GM20431 (cell line): ENCODE data around the gene RPS5.
"Not testable (repeated sequence)": the region's sequence is repeated elsewhere in the genome, so short reads cannot be mapped to it uniquely, and the experiment has no call there.

Experiments used
- in situ Hi-C: fragments of 300-500 bp; cut with MseI, MboI; formaldehyde crosslinking; loops from one replicate; pipeline ENCODE4 v1.15.0; 2020; ENCODE audit warnings: low sequenced_read_pairs; ENCODE audit not compliant: unreplicated experiment

RPS5 gene

DNA sequence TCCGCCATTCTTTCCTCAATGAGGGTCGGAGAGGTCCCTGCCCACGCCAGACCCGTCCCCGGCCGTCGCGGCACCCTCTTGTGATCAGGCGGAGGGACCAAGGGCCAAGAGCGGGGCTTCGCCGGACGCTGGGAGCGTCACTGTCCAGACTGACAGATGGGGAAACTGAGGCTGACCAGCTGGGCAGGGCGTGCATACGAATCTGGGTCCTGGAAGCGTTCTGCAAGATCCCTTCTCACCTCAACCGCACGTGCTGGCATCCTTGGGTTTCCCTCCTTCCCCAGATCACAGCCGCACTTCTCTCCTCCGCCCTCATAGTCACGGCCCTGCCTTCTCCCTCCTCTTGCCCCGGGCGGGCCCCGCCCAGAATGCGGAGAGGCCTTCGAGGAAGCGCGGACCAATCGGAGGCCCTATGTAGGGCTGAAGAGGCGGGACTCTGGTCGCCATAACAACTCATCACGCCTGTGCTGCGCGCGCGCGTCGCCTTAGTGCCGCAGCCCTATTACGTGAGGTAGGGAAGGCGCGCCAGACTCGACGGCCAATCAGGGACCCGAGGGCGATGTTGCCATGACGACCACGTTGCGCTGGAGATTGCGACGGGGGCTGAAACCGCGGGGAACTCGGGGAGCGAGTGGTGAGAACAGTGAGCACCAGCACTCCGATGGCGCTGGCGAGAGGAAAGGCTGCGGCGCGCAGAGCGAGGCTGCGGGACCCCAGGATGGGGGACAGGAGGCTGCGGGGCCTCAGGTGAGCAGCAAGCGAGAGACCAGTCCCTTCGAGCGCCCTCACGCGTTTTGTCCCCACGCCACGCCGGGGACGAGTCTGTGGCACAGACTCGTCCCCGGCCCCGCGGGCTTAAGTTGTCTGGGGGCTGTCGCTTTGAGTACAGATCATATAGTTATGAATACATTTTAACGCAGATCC is 14.1 kb downstream of the RPS5 start:
- in situ Hi-C loops, result no loop called here

DNA sequence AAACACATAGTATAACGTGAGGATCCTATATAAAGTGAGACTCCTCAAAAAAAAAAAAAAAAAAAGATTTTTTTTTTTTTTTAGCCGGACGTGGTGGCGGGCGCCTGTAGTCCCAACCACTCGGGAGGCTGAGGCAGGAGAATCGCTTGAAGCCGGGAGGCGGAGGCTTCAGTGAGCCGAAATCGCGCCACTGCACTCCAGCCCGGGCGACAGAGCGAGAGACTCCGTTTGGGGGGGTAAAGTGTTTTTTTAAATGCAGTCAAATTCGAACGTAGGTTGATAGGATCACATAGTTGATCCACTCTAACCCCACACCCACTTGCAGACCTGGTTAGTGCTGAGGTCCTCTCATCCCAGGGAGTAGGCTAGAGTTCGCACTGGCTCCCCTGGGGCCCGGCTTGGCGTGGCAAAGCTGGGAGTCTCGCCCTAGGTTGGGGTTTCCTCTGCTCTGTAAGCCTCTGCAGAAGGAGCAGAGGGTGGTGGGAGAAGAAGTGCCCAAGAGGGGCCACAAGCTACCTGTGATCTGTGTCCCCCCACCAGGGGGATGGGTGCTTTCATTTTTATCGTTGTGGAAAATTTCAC is 14.9 kb downstream of the RPS5 start:
- in situ Hi-C loops, result no loop called here

DNA sequence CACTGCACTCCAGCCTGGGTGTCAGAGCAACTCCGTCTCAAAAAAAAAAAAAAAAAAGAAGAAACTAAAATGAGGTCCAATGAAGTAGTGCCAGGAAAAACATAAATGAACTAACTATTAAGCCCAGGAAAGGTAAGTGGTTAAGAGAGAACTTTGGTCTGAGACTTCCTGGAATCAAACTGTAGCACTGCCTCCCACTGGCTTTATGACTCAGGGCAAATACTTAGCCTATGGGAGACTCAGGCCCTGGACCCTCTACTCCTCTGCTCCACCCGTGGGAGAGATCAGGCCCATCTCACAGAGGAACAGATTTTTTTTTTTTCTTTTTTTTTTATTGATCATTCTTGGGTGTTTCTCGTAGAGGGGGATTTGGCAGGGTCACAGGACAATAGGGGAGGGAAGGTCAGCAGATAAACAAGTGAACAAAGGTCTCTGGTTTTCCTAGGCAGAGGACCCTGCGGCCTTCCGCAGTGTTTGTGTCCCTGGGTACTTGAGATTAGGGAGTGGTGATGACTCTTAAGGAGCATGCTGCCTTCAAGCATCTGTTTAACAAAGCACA is 16.9 kb downstream of the RPS5 start:
- in situ Hi-C loops, result not testable (repeated sequence)

DNA sequence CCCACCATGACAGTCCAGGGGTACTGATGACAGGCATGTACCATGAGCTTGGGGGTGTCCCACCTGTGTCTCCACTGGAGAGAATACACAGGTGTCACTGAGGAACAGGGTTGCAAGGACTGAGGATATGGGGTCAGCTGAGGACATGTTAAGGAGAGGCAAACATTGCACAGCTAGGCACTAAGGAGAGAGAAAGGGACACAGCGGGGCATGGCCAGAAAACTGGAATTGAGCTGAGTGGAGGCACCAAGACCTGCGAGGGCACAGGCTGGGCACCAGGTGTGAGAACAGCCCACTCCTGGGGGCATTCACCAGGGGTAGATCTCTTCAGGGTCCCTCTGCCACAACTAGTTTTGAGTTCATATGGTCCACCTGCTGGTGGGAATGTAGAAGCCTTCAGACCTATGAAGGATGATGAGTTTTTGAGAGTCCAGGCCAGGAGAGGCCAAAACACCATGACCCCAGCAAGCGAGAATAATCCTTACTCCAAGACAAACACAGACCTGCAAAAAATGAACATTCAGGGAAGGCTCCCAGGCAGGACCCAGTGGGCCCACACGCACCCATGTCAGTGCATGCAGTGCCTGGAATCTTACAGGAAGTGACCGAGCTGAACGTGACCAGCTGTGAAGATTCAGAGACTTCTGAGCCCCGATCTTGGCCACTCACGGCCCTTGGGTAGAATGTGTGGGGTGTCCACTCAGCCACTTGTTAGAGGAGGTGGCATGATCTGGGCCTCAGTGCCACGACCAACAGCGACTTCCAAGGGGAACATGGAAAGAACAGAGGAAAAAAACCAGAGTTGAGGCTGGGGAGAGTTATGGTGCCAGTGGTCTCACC is 20.0 kb downstream of the RPS5 start:
- in situ Hi-C loops, result no loop called here

DNA sequence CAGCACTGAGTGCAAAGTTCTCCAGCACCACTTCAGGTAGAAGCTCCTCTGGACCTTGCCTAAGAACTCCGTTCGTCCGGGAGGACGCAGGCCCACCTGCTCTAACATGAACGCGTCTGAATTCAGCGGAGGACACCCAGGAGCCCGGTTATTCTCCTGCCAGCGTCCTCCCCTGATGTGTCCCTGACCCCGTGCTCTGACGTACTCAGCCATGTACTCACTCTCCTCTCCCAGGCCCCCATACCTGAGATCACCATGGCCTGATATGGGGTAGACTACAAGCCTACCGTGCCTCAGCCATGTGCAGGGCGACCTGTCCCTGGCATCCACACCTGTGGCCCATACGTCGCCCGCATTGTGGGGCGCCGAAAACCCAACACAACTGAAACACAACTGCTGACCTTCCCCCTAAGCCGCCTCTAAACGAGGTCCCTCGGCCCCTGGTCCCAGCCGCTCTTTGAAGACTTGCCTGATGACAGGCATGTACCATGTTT is 20.6 kb downstream of the RPS5 start:
- in situ Hi-C loops, result no loop called here

DNA sequence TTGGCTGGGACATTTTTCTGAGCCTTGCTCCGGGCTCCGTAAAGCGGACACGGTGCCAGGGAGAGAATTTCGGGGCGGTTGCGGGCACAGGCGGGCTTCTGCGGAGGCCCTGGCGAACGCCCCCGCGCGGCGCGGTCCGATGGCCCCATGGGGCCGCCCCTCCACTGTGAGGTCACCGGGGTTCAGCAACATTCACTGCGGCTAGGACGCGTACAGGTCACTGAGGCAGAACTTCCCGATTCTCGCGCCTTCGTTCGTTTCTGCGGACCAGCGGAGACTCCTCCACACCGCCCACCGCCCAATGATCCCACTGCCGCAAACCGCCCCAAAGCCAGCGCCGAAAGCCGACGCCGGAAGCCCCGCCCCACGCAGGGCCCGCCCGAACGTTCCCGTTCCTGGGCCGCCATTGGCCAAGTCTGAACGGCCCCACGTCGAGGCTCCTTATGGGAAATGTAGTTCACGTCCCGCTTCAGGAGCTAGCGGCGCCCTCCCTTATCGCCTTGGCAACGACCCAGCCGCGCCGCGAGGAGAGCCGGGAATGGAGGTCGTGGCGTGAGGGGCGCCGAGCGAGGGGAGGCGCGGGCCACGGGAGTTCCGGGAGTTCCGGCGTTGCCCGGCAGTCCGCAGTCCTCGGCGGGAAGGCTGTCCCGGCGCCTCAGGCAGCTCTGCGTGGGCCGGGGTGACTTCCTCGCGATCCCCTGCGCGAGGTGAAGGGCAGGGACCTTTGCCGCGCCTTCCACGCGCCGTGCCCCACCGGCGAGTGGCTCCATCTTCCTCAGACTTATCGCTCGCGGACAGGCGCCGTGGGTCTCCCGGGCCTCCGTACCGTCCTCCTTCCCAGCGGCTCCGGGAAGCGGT is 21.3 kb downstream of the RPS5 start, which contains the start of gene ZNF584:
TSS of gene ZNF584 (plus strand) at position 498 of the 858 bp plus-strand sequence. CDS start 499 bp downstream, outside the sequence.
- in situ Hi-C loops, result no loop called here

DNA sequence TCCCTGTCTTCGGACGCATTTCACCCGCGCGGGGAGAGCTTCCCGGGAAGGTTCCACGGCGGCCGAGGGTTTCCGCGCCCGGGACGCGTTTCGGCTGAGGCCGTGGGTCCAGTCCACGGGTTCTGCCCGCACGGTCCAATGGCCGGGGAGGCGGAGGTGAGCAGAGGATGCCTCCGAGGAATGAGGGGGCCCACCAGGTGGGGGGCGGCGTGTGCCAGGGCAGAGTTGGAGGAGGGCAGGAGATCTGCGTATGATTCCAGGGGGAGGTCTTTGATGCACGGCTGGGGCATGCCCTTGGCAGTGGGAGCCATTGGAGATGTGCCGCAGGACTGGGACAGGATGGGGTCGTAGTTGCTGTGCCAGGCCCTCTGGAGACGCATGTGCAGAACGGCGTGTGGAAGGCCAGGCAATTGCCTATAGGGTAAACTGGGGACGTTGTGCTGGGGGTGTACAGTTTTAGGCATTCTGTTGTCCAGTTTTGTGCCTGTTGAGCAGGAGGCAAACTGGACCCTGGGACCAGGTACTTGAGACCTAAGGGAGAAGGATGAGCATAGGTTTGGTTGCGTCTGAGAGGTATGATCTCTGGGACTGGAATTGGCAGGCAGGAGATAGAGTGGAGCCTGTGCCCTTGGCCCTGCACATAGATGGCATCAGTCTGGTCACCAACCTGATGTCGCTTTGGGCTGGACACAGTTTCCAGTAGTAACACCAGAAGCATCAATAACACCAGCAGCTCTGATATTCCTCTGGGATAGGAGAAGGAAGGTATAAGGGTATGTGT is 22.1 kb downstream of the RPS5 start:
- in situ Hi-C loops, result no loop called here

DNA sequence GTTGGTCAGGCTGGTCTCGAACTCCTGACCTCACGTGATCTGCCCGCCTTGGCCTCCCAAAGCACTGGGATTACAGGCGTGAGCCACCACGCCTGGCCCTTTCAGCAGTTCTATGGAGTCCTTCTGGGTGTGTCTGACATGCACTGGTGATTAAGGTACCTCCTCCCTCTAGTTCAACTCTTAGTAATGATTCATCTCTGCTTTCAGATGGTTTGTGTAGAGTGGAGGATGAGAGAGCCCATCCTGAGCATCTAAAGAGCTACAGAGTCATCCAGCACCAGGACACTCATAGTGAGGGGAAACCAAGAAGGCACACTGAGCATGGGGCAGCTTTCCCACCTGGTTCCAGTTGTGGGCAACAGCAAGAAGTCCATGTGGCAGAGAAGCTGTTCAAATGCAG is 29.5 kb downstream of the RPS5 start:
- in situ Hi-C loops, result no loop called here

DNA sequence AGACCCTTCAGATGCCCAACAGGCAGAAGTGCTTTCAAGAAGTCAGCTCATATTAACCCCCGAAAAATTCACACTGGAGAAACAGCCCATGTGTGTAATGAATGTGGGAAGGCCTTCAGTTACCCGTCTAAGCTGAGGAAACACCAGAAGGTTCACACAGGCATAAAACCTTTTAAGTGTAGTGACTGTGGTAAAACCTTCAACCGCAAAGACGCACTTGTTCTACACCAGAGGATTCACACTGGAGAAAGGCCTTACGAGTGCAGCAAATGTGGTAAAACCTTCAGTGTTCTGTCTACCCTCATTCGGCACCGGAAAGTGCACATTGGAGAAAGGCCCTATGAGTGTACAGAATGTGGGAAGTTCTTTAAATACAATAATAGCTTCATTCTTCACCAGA is 30.0 kb downstream of the RPS5 start:
- in situ Hi-C loops, result no loop called here

DNA sequence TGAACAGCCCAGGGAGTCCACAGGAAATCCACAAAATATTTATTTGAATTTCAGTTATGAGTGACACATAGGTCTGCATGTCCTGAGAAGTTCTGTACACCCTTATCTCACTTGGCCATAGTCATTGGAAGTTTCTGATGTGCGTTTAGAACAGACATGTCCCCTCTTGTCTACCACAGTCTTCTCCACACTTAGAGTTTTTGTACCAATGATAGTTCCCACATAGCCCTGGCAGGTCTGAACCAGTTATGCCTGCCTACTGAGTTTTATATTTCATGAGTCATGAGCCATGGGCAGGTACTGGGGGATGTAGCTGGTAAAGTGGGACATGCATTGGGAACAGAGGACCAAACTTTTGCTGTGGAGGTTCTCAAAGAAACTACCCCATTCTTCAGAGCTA is 41.5 kb downstream of the RPS5 start:
- in situ Hi-C loops, result no loop called here

DNA sequence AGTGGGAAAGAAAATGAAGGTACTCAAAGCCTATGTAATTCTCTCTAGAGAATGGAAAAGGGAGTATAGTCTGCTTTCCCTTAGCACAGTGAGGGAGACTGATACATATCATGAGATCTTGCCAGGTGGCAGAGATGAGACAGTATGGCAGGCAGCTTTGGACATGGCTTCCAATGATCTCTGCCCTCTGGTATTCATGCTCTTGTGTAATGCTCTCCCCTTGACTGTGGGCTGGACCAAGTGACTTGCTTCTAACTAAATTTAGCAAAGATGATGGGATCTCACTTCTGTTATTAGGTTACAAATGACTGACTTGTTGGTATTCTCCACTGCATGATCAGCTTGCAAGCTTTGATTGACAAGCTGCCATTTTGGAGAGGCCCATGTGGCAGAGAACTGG is 42.7 kb downstream of the RPS5 start:
- in situ Hi-C loops, result no loop called here

DNA sequence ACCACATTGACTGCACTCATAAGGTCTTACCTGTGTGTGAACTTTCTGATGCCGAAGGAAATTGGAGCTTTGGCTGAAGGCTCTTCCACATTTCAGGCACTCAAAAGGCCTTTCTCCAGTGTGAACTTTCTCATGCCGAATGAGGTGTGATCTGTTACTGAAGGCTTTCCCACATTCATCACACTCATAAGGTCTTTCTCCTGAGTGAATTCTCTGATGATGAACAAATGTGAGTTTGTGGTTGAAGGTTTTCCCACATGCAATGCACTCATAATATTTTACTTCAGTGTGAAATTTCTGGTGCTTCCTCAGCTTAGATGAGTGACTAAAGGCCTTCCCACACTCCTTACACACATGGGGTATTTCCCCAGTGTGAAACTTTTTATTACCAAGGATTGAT is 47.1 kb downstream of the RPS5 start:
- in situ Hi-C loops, result no loop called here

DNA sequence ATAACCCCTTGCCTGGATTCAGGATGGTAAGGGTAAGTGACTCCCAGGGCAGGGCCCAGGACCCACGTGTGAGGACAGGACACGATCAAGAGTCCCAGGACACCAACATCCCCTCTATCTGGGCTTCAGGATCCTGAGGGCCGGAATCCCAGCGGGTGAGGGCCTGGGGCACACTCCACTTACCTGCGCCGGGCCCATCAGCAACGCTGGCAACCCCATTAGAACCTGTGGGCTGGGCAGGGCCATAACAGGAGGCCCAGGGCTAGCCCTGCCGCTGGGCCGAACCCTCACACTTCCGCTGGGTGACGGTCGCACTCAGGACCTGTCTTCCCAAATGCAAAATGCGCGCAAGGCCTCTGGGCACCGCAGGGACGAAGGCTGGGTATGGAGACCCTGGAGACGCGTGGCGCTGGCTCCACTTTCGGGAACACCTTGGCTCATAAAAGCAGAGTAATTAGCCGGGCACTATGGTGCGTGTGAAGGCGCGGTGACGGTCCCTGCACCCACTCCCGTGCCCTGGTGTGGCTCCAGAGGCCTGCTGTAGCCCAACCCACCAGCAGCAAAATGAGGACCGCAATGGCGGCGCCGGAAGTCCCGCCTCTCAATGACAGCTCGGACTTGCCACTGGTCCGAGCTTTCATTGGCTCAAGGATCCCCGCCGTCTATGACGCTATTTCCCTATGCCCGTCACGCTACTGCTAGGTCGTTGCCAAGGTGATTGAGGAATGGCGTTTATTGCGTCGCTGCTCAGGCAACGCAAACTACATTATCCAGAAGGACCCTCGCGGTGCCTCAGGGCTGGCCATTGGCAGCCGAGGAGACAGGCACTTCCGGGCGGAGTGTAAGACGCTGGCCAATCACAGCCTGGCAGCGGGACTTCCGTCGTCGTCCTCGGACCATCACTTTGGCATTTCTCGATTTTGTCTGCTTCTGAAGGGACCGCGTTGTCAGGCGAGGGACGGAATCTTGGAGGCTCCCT is 52.8 kb downstream of the RPS5 start, which contains the start of gene ZNF132:
TSS of gene ZNF132 (minus strand) at position 578 of the 979 bp plus-strand sequence. CDS start at position 246, 332 bp downstream.
- in situ Hi-C loops, result no loop called here

DNA sequence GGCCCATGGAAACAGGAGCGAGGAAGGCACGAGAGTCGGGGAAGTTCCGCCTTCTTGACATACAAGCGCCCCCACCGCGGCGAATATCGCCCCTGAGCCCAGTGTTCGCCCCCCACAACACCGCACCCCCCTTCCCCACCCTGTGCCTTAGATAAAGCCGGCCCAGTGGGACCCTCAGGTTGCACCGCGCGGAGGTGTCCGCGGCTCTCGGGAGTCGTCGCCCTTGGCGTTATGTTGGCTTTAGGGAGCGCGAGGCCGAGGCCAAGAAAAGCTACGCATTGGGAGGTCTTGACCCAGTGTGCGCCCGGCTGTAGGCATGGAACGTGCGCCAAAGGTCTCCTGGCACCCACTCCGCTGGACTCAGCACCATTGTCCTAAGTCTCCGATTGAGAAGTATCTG is 53.5 kb downstream of the RPS5 start:
- in situ Hi-C loops, result no loop called here

DNA sequence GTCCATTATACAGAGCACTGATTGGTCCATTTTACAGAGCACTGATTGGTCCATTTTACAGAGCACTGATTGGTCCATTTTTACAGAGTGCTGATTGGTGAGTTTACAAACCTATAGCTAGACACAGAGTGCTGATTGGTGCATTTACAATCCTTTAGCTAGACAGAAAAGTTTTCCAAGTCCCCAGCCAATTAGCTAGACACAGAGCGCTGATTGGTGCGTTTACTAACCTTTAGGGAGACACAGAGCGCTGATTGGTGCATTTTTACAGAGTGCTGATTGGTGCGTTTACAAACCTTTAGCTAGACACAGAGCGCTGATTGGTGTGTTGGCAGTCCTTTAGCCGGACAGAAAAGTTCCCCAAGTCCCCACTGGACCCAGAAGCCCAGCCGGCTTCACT is 55.9 kb downstream of the RPS5 start:
- in situ Hi-C loops, result not testable (repeated sequence)
